H1 (cell line): ENCODE measurements around the gene S1PR3. TPM values are rescaled to one million over a fixed set of nuclear protein-coding genes. Genes with fewer than 3 reads are reported as not detected.

Experiments
- CTCF ChIA-PET: fragments of 300-600 bp; sonication (Branson Sonifier 250); formaldehyde crosslinking; loops from one replicate; lab custom pipeline; 2021; ENCODE audit not compliant: partially characterized antibody; lab: Charles Lee
- POLR2A ChIA-PET: fragments of 300-600 bp; sonication (Branson Sonifier 250); formaldehyde crosslinking; loops from one replicate; lab custom pipeline; 2021; ENCODE audit warnings: inconsistent platforms; ENCODE audit not compliant: partially characterized antibody; lab: Charles Lee
- DNase-seq, 2 experiments: peaks; one replicate each; pipeline versions ENCODE4 v3.0.0 to v3.0.0-alpha.2; 2010 to 2022; ENCODE audit warnings: low spot score in 2 of 2, low read depth in 1 of 2, mixed read lengths in 1 of 2
- FAIRE-seq: peaks from 2 replicates; lab custom pipeline; 2011; peaks lifted over from hg19 to GRCh38; lab: Jason Lieb, UNC
- H2AFZ ChIP-seq: 2 replicates; pipeline ENCODE4 v1.8.1; 2012; ENCODE audit warnings: low read length, inconsistent platforms
- H2AK5ac ChIP-seq: 2 replicates; pipeline ENCODE4 v1.6.1; 2013; ENCODE audit warnings: low read depth, low read length
- H2BK120ac ChIP-seq: replicated peaks from 2 replicates; pipeline ENCODE3; 2013; ENCODE audit warnings: low read depth, low read length, inconsistent platforms
- H2BK12ac ChIP-seq: 2 replicates; pipeline ENCODE4 v1.6.1; 2013; ENCODE audit warnings: low read depth, low read length
- H2BK15ac ChIP-seq: 2 replicates; pipeline ENCODE4 v1.6.1; 2013; ENCODE audit warnings: low read length
- H2BK20ac ChIP-seq: 2 replicates; pipeline ENCODE4 v1.6.1; 2013; ENCODE audit warnings: low read length
- H2BK5ac ChIP-seq: 2 replicates; pipeline ENCODE4 v1.6.1; 2013; ENCODE audit warnings: low read depth, low read length
- H3K14ac ChIP-seq: 2 replicates; pipeline ENCODE4 v1.6.1; 2013; ENCODE audit warnings: inconsistent platforms; ENCODE audit not compliant: insufficient read length
- H3K18ac ChIP-seq: 2 replicates; pipeline ENCODE4 v1.6.1; 2013; ENCODE audit warnings: low read length; ENCODE audit errors: extremely low read depth
- H3K23ac ChIP-seq: 2 replicates; pipeline ENCODE4 v1.6.1; 2013; ENCODE audit warnings: inconsistent platforms; ENCODE audit not compliant: insufficient read length
- H3K23me2 ChIP-seq: 2 replicates; pipeline ENCODE4 v1.6.1; 2013; ENCODE audit warnings: low read depth, low read length
- H3K27ac ChIP-seq: 2 replicates; pipeline ENCODE4 v1.6.1; 2011; ENCODE audit warnings: low read depth, low read length, inconsistent platforms
- H3K27me3 ChIP-seq, 4 experiments: replicated peaks in 1 of 4; 1 replicate in 1 of 4; 2 replicates in 3 of 4; pipeline versions ENCODE4 v1.6.1 to v1.8.1; 2011 to 2013; ENCODE audit warnings: low read length in 3 of 4, mild to moderate bottlenecking in 3 of 4, inconsistent platforms in 2 of 4, mixed read lengths in 2 of 4, moderate library complexity in 1 of 4; ENCODE audit not compliant: control insufficient read depth in 3 of 4, insufficient read depth in 3 of 4; ENCODE audit errors: extremely low read depth in 1 of 4
- H3K36me3 ChIP-seq, 4 experiments: 2 replicates each; pipeline versions ENCODE4 v1.6.1 to v1.8.1; 2011 to 2013; ENCODE audit warnings: mild to moderate bottlenecking in 4 of 4, low read length in 3 of 4, moderate library complexity in 2 of 4, control low read depth in 1 of 4, inconsistent platforms in 1 of 4; ENCODE audit not compliant: insufficient read depth in 4 of 4, control insufficient read depth in 2 of 4
- H3K4ac ChIP-seq: replicated peaks from 2 replicates; pipeline ENCODE3; 2013; ENCODE audit warnings: low read length, low read depth, mixed read lengths, inconsistent platforms; ENCODE audit not compliant: insufficient read length
- H3K4me1 ChIP-seq, 4 experiments: replicated peaks in 1 of 4; 1 replicate in 1 of 4; 2 replicates in 3 of 4; pipeline versions ENCODE4 v1.6.1 to v1.8.1; 2011 to 2013; ENCODE audit warnings: low read length in 3 of 4, inconsistent platforms in 2 of 4, mixed read lengths in 1 of 4; ENCODE audit not compliant: insufficient read depth in 4 of 4, control insufficient read depth in 3 of 4
- H3K4me2 ChIP-seq, 2 experiments: 2 replicates each; pipeline versions ENCODE4 v1.6.1 to v1.8.1; 2011 to 2013; ENCODE audit warnings: low read depth in 2 of 2, low read length in 2 of 2, control low read depth in 1 of 2, inconsistent platforms in 1 of 2, mild to moderate bottlenecking in 1 of 2; ENCODE audit not compliant: insufficient read depth in 1 of 2
- H3K4me3 ChIP-seq, 4 experiments: fragments of 200-600, 300-600 bp in 1 of 4; sonication (generic), shearing (Covaris generic), sonication (Bioruptor Twin) in 1 of 4; 2 replicates each; pipeline versions ENCODE4 v1.5.1 to v1.8.1; 2011 to 2016; ENCODE audit warnings: low read length in 4 of 4, low read depth in 3 of 4, control low read depth in 2 of 4, inconsistent platforms in 2 of 4, mild to moderate bottlenecking in 2 of 4, mixed read lengths in 1 of 4, moderate library complexity in 1 of 4; ENCODE audit not compliant: insufficient read depth in 2 of 4; ENCODE audit errors: extremely low read depth in 1 of 4
- H3K56ac ChIP-seq: replicated peaks from 2 replicates; pipeline ENCODE3; 2013; ENCODE audit warnings: low read depth, mild to moderate bottlenecking, mixed read lengths, low read length, inconsistent platforms; ENCODE audit not compliant: insufficient read length
- H3K79me1 ChIP-seq: 2 replicates; pipeline ENCODE4 v1.6.1; 2013; ENCODE audit warnings: low read depth, low read length, control low read depth
- H3K79me2 ChIP-seq, 2 experiments: 2 replicates each; pipeline versions ENCODE4 v1.6.1 to v1.8.1; 2012 to 2013; ENCODE audit warnings: low read length in 2 of 2, mild to moderate bottlenecking in 2 of 2, inconsistent platforms in 1 of 2; ENCODE audit not compliant: insufficient read depth in 2 of 2, control insufficient read depth in 1 of 2
- H3K9ac ChIP-seq, 4 experiments: replicated peaks in 1 of 4; 1 replicate in 1 of 4; 2 replicates in 3 of 4; pipeline versions ENCODE4 v1.6.1 to v1.8.1; 2011 to 2013; ENCODE audit warnings: low read depth in 3 of 4, low read length in 3 of 4, control low read depth in 2 of 4, mild to moderate bottlenecking in 2 of 4, moderate library complexity in 2 of 4, inconsistent platforms in 1 of 4; ENCODE audit errors: extremely low read depth in 1 of 4
- H3K9me3 ChIP-seq, 2 experiments: 2 replicates each; pipeline versions ENCODE4 v1.6.1 to v1.8.1; 2012 to 2013; ENCODE audit warnings: mild to moderate bottlenecking in 2 of 2, moderate library complexity in 2 of 2, control low read depth in 1 of 2, inconsistent platforms in 1 of 2, low read depth in 1 of 2, low read length in 1 of 2, mixed read lengths in 1 of 2; ENCODE audit not compliant: insufficient read depth in 2 of 2
- H4K20me1 ChIP-seq, 2 experiments: replicated peaks in 1 of 2; 2 replicates each; pipeline versions ENCODE3 to v1.8.1; 2011 to 2013; ENCODE audit warnings: inconsistent platforms in 2 of 2, low read length in 2 of 2, mild to moderate bottlenecking in 1 of 2; ENCODE audit not compliant: insufficient read depth in 2 of 2, control insufficient read depth in 1 of 2
- H4K5ac ChIP-seq: 2 replicates; pipeline ENCODE4 v1.6.1; 2013; ENCODE audit warnings: low read length, low read depth, mixed read lengths, inconsistent platforms; ENCODE audit not compliant: insufficient read length
- H4K8ac ChIP-seq: 2 replicates; pipeline ENCODE4 v1.8.0; 2013; ENCODE audit warnings: mild to moderate bottlenecking, moderate library complexity, low read length, inconsistent platforms; ENCODE audit not compliant: insufficient read depth; ENCODE audit errors: extremely low read depth
- H4K91ac ChIP-seq: replicated peaks from 2 replicates; pipeline ENCODE3; 2013; ENCODE audit warnings: low read length, mixed read lengths, inconsistent platforms; ENCODE audit not compliant: insufficient read length
- BACH1 ChIP-seq: IDR thresholded peaks from 2 replicates; pipeline ENCODE4 v1.6.1; 2012; ENCODE audit warnings: low read length, improper control_type of control experiment
- BCL11A ChIP-seq, 2 experiments: IDR thresholded peaks; one replicate each; pipeline ENCODE4 v1.6.1; 2011; ENCODE audit warnings: low read depth in 2 of 2, low read length in 2 of 2, mild to moderate bottlenecking in 2 of 2
- CHD1 ChIP-seq: IDR thresholded peaks from 2 replicates; pipeline ENCODE4 v1.6.1; 2012; ENCODE audit warnings: low read depth, low read length, improper control_type of control experiment
- CHD2 ChIP-seq: IDR thresholded peaks from 2 replicates; pipeline ENCODE4 v1.6.1; 2012; ENCODE audit warnings: low read length, improper control_type of control experiment
- EZH2 ChIP-seq: fragments of 200-600 bp; sonication (generic); IDR thresholded peaks from 2 replicates; pipeline ENCODE4 v1.7.1; 2012; ENCODE audit warnings: low read depth, mild to moderate bottlenecking, moderate library complexity, low read length, inconsistent platforms; ENCODE audit not compliant: severe bottlenecking
- KDM5A ChIP-seq: fragments of 200-600 bp; IDR thresholded peaks from 2 replicates; pipeline ENCODE4 v1.7.1; 2012; ENCODE audit warnings: mild to moderate bottlenecking, low read length, inconsistent platforms, mixed read lengths
- RAD21 ChIP-seq, 2 experiments: IDR thresholded peaks in 1 of 2; conservative IDR thresholded peaks in 1 of 2; 2 replicates each; pipeline ENCODE4 v1.6.1; 2011; ENCODE audit warnings: low read depth in 2 of 2, low read length in 2 of 2, improper control_type of control experiment in 1 of 2, inconsistent platforms in 1 of 2, mild to moderate bottlenecking in 1 of 2, moderate library complexity in 1 of 2
- TBP ChIP-seq: IDR thresholded peaks from 2 replicates; pipeline ENCODE4 v1.6.1; 2011; ENCODE audit warnings: low read depth, low read length, improper control_type of control experiment
- TEAD4 ChIP-seq: IDR thresholded peaks from 2 replicates; pipeline ENCODE4 v1.6.1; 2012; ENCODE audit warnings: low read depth, low read length, inconsistent platforms, mixed read lengths
- YY1 ChIP-seq: IDR thresholded peaks from 2 replicates; pipeline ENCODE4 v1.6.1; 2011; ENCODE audit warnings: low read depth, mild to moderate bottlenecking, low read length
- WGBS, 2 experiments: shearing (Covaris generic) in 1 of 2; methylation state at CpG; one replicate each; pipeline versions ENCODE4 v1.1.6 to v1.1.7; 2013 to 2015; ENCODE audit warnings: low lambda C conversion rate in 2 of 2, mixed read lengths in 2 of 2, inconsistent platforms in 1 of 2, low coverage in 1 of 2, missing lambda C conversion rate in 1 of 2; ENCODE audit not compliant: insufficient replicate concordance in 2 of 2, insufficient coverage in 1 of 2, insufficient read length in 1 of 2; ENCODE audit errors: extremely low coverage in 1 of 2, missing lambda C conversion rate in 1 of 2; 5-methylcytosine and 5-hydroxymethylcytosine counted together
- polyA plus RNA-seq, 7 experiments: library from polyadenylated mRNA; depleted of rRNA in 3 of 7; stranded (reverse) in 5 of 7; unstranded in 2 of 7; fragments of >200 nt in 5 of 7; fragments of 200-250 nt in 2 of 7; gene quantifications; 1 replicate in 5 of 7; 2 replicates in 1 of 7; 4 replicates in 1 of 7; pipeline versions ENCODE4 v1.2.1 to v1.2.3, GENCODE V29; 2011 to 2013; ENCODE audit warnings: missing spikeins in 2 of 7, mixed read lengths in 2 of 7
- total RNA-seq: library from RNA; stranded (reverse); fragmentation: NEBNext Ultra II Directional; extraction: Animal tissue kit (Norgen Biotek cat#: 25700); gene quantifications from 2 replicates; pipeline ENCODE4 v1.2.1, GENCODE V29; 2021
- TF ChIP-seq, protein P1 (sequence below): IDR thresholded peaks from 2 replicates; pipeline ENCODE4 v1.6.1; 2012; ENCODE audit warnings: inconsistent platforms

The S1PR3 gene
- total and polyA plus RNA-seq, 2 of the 8 experiments (the other 6 are each of a cell fraction or from before 2014, with no cell fraction given), result 3.7 to 6.4 TPM

DNA sequence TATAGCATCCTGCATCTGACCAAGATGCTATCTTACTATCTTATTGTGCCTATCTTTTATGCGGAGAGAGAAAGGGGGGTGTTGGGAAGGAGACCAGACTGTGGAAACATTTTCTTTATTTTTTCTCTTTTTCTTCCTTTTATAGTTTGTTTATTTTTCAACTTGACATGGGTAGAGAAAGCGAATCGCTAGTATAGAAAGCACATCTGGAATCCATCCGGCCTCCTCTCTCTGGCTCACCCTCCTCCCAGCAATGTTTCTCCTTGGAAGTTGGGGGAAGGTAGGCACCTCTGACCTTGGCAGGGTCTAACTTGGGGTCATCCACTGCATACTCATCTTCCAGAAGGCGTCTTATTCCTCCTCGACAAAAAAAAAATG is 3.9 kb downstream of the S1PR3 start:
- ChIA-PET CTCF (no interaction called here), POLR2A (interaction anchor here (1.9 kb wide), 1 partner anchor 10 kb away, joined by 4 read pairs; no protein-coding TSS in a partner anchor)
- DNase-seq, result no peak
- Histone ChIP-seq H3K4me3 (no peak overlapping the region), H3K23ac (no peak overlapping the region), H2AFZ (no peak overlapping the region), H2AK5ac (no peak overlapping the region), H3K18ac (no peak overlapping the region), H3K27me3 (no peaks in the 10 kb centered on the region; a peak in 2 of 7 replicates), H2BK5ac (no peak overlapping the region), H2BK15ac (no peak overlapping the region), H3K23me2 (peaks cover 11% of the 10 kb centered on the region), H3K4ac (no peak overlapping the region), H2BK20ac (no peak overlapping the region), H3K4me2 (no peak overlapping the region), H3K14ac (no peak overlapping the region), H3K9me3 (no peaks in the 10 kb centered on the region), H4K5ac (no peak overlapping the region), H3K36me3 (no peaks in the 10 kb centered on the region; a peak in 1 of 8 replicates), H3K4me1 (peaks cover 0 to 5% (median under 1%) of the 10 kb centered on the region in 4 experiments; a peak in 3 of 7 replicates), H4K91ac (no peak overlapping the region), H2BK12ac (no peak overlapping the region), H4K20me1 (peaks cover 3 to 4% of the 10 kb centered on the region in 2 experiments), H4K8ac (no peak overlapping the region), H3K27ac (no peak overlapping the region), H3K56ac (no peak overlapping the region), H2BK120ac (no peak overlapping the region), H3K79me2 (0 out of 4 replicates have a peak, but pooled peaks cover 0 to 4% of the 10 kb centered on the region in 2 experiments), H3K79me1 (no peaks in the 10 kb centered on the region), H3K9ac (no peak overlapping the region)
- FAIRE-seq, result no peak
- TF ChIP-seq TBP (no peak), RAD21 (IDR thresholded peaks at IDR 0.05 in 1 of 2, conservative IDR thresholded peaks at IDR 0.05 in 1 of 2; ENCODE audit: low read depth in 2 of 2, low read length in 2 of 2) (no peak), EZH2 (no peak), YY1 (no peak), TEAD4 (no peak), CHD1 (no peak), BACH1 (no peak), CHD2 (no peak), BCL11A (IDR thresholded peaks at IDR 0.05; ENCODE audit: low read depth in 2 of 2, low read length in 2 of 2) (no peak), KDM5A (no peak)
- TF ChIP-seq, protein P1, sequence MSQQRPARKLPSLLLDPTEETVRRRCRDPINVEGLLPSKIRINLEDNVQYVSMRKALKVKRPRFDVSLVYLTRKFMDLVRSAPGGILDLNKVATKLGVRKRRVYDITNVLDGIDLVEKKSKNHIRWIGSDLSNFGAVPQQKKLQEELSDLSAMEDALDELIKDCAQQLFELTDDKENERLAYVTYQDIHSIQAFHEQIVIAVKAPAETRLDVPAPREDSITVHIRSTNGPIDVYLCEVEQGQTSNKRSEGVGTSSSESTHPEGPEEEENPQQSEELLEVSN, result no peak
- TF ChIP-seq, all 59 proteins: peak for 0
- WGBS, 2 experiments, result 86% methylated on average over 6 of the region's 6 CpGs; no CpG with 5 or more reads in 1 of the 2 experiments
